ENCODE measurements around the gene ATOH8.

GRCh38 chr2:85718009-85718391 lies 35.8 kb upstream of the ATOH8 start:
- no peak for TF ChIP-seq CTCF (IDR thresholded peaks at IDR 0.05)
- TF ChIP-seq POLR2A (IDR thresholded peaks at IDR 0.05) = no peak

Data from uterus (tissue), 2 donors.